ENCODE results near the gene PPIL1.
A peak's percentile ranks its signal among the peaks of the same experiment; 100 is the strongest.
"Not testable (repeated sequence)": the region's sequence is repeated elsewhere in the genome, so short reads cannot be mapped to it uniquely, and the experiment has no call there.

PPIL1 gene

GRCh38 chr6:36904851-36905393, 30.3 kb upstream of the PPIL1 start:
- no peak overlapping the region for H3K27ac ChIP-seq
- no peak for TF ChIP-seq CTCF (conservative IDR thresholded peaks at IDR 0.05)

- no peak for TF ChIP-seq CTCF (conservative IDR thresholded peaks at IDR 0.05)
- H3K27ac ChIP-seq = no peak overlapping the region
These were observed 29.5 kb upstream of the PPIL1 start for GRCh38 chr6:36904114-36904513.

GRCh38 chr6:36897609-36898008, 23.0 kb upstream of the PPIL1 start:
- H3K27ac ChIP-seq = no peak overlapping the region
- peak; percentile 59 for TF ChIP-seq CTCF (conservative IDR thresholded peaks at IDR 0.05)

- no peak overlapping the region for H3K27ac ChIP-seq
- no peak for TF ChIP-seq CTCF (conservative IDR thresholded peaks at IDR 0.05)
These were observed 19.7 kb upstream of the PPIL1 start for GRCh38 chr6:36893976-36894932.

- H3K27ac ChIP-seq = not testable (repeated sequence)
These were observed 16.6 kb upstream of the PPIL1 start for GRCh38 chr6:36891153-36891552.

GRCh38 chr6:36890112-36890663, 15.6 kb upstream of the PPIL1 start:
- no peak for TF ChIP-seq CTCF (conservative IDR thresholded peaks at IDR 0.05)
- H3K27ac ChIP-seq = no peak overlapping the region

- no peak overlapping the region for H3K27ac ChIP-seq
- TF ChIP-seq CTCF (conservative IDR thresholded peaks at IDR 0.05) = no peak
These were observed 14.3 kb upstream of the PPIL1 start for GRCh38 chr6:36888654-36889481.

Data from VCaP (cell line).